Erythroblast (primary cell): ENCODE measurements around the gene SH3TC2.

Experiments
- GATA1 ChIP-seq: IDR thresholded peaks from 2 replicates; pipeline ENCODE4 v1.6.1; 2011; ENCODE audit warnings: low read depth, mild to moderate bottlenecking, control low read depth, low read length, moderate library complexity
- POLR2A ChIP-seq: IDR thresholded peaks from 2 replicates; pipeline ENCODE4 v1.6.1; 2011; ENCODE audit warnings: mild to moderate bottlenecking, low read length

DNA sequence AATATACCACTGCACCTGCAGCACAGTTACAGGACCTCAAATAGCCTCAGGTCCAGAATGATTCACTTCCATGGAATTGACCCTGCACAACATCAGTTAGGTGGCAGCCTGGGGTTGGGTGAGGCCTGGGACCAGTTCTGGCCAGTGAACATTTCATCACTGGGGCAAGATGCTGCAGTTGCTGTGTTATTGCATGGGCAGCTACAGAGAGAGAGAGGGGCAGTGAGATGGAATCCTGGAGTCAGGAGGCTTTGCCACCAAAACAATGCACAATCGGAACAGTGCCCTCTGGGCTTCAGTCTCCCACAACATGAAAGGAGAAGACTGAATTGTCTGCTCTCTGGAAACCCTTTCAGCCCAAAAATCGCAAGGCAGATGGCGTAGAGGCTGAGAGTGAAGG lies 51.8 kb downstream of the SH3TC2 start:
- TF ChIP-seq POLR2A (no peak), GATA1 (no peak)
